GM21447 (cell line): Measurements from ENCODE around the gene VN1R5.
A peak's percentile ranks its signal among the peaks of the same experiment; 100 is the strongest.
"Not testable (repeated sequence)": the region's sequence is repeated elsewhere in the genome, so short reads cannot be mapped to it uniquely, and the experiment has no call there.

ENCODE experiments used
- ATAC-seq: cut with Tn5 transposase; IDR thresholded peaks from one replicate; pipeline ENCODE4 v1.9.1; 2021; ENCODE audit not compliant: unreplicated experiment

VN1R5 gene

DNA sequence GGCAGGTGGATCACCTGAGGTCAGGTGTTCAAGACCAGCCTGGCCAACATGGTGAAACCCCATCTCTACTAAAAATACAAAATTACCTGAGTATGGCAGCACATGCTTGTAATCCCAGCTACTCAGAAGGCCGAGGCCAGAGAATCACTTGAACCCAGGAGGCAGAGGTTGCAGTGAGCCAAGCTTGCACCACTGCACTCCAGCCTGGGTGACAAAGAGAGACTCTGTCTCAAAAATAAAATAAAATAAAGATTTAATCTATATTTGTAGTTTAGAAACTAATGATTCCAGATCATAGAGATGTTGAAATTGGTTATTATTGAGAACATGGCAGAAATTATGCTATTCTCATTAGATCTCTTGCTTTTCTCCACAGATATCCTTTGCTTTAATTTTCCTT is at the start of gene VN1R5:
VN1R5 (plus strand) TSS at position 301 of the 400 bp plus-strand sequence.
- not testable (repeated sequence) for ATAC-seq

DNA sequence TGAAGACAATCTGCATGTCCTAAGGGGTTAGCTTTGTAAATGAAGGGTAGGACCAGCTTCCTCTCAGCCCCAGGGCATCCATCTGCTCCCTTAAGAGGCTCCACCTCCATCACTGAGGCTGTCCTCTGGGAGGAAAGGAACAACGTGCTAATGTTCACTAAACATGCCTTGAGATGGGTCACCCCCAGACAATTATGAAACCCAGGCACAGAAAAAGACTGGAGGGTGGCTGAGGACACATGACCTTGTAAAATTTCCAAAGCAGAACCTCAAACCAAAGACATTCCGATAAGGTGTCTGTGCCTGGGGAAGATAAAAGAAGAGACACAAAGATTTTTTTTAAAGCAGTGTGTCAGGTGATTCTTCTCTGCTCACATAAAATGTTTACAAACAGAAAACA is 46.5 kb upstream of the VN1R5 start:
- no peak for ATAC-seq

GRCh38 chr1:247210062-247210375 is 45.9 kb upstream of the VN1R5 start:
- ATAC-seq: peak; percentile 4

DNA sequence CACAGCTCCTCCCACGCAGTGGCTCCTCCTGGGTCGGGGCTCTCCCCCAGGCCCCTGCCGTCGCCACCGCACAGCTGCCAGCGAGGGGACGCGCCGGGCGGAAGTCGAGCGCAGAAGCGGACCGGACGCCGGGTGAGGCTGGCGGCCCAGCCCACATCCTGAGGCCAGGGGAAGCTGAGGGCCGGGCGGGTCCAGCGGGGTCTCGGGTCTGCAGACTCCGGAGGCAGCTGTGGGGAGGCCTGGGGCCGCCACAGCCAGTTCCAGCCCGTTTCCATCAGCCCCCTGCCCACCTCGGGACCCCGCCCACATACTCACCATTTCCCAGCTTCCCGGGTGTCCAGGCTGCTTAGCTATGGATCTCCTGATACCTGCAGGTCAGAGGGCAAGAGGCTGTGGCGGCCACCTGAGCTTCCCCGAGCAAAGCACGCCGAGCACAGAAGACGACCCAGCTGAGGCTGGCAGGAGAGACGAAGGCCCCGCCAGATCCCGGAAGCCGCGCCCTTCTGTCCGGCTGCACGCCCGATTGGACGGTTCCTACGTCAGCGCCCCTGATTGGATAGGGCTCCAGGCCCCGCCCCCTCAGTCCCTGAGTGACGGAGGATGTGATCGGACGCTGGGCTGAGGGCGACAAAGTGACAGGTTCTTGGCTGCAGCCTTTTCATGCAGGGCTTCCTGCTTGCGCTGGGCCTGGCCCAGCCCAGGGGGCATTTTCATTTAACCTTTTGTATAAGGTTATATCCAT is 45.3 kb upstream of the VN1R5 start:
- peak; percentile 86 for ATAC-seq

GRCh38 chr1:247211339-247211738 is 44.5 kb upstream of the VN1R5 start:
- no peak for ATAC-seq

DNA sequence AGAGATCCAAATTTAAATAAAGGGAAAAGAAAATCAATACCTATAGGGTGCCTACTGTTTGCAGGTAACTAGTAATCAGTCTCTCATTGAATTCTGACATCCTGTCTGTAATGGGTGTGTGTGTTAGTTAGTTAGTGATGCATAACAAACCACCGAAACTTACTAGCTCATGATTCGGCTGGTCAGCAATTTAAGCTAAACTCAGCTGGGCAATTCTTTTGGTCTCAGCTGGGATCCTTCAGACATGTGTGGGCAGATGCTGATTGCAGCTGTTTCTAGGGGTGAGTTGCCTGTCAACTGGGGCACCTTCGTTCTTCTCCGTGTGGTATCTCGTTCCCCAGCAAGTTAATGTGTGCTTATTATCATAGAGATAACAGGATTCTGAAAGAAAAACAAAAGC is 43.9 kb upstream of the VN1R5 start:
- peak; percentile 55 for ATAC-seq

- ATAC-seq: no peak
Observed at GRCh38 chr1:247212627-247213617, 43.0 kb upstream of the VN1R5 start.

DNA sequence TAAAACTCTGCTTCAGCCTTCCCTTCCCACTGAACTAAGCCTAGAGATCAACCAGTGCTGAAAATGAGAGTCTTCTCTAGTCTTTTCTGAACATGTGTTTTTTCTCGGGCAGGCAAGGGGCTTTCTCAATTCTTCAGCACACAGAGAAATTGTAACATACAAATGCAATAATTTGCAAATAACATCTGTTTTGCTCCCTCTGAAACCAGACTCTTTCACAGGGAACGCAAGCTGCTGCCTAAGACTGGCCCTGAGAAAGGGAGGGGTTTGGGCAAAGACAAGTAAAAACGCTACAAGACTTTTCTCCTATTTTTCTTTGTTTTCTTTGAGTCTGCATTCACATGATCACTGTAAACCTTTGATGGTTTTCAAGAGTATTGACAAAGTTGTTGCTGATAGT is 39.6 kb upstream of the VN1R5 start:
- ATAC-seq: no peak

DNA sequence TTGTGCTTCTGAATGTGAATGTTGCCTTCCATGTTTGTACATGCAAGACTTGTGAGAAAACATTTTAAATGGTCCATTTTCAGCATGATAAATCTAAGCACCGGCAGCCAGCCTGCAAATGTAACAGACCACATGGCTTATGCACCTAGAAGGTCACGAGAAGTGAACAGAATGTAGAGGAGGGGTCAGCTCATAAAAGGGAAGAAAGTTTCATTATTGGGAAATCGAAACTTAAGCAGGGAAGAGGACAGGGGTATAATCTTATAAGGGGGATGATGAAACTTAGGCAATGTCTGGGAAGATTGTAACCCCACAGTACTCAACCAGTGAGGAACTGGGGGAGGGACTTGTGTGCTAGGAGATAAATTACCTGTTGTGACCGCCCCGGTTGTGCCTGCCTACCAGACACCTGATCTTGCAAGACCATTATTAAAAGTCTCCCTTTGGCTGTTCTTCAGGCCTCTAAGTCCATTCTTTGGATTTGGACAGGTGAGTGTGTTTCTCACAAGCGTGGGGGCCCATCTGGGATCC is 37.7 kb upstream of the VN1R5 start:
- ATAC-seq: no peak

GRCh38 chr1:247220280-247220679 is 35.6 kb upstream of the VN1R5 start:
- ATAC-seq: not testable (repeated sequence)

DNA sequence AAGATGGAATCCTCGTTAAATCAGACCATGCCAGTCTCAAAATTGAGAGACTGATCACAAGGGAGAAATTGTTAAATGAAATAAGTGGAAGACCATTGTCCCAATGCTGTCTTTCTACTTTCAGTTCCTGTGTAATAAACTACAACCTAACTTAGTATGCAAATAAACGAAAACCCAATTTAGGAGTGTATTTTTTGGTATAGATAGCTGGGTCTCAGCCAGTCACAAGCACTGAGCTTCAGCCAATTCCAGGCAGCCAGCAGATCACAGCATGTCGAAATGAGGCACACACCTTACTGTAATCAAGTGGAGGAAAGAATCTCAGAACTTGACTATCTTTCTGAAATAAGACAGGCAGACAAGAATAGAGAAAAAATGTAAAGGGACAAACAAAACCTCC is 33.0 kb upstream of the VN1R5 start:
- ATAC-seq: no peak

DNA sequence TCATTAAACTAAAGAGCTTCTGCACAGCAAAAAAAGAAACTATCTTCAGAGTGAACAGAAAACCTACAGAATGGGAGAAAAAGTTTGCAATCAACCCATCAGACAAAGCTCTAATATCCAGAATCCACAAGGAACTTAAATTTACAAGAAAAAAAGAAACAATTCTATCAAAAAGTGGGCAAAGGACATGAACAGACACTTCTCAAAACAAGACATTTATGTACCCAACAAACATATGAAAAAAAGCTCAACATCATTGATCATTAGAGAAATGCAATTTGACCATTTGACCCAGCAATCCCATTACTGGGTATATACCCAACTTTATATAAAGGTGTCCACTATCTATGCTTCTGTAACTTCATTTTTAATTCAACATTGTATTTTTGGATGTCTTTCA is 31.1 kb upstream of the VN1R5 start:
- ATAC-seq: no peak

- ATAC-seq: no peak
Observed at GRCh38 chr1:247228133-247228532, 27.7 kb upstream of the VN1R5 start.

GRCh38 chr1:247241691-247242090 is 14.2 kb upstream of the VN1R5 start:
- ATAC-seq: no peak

DNA sequence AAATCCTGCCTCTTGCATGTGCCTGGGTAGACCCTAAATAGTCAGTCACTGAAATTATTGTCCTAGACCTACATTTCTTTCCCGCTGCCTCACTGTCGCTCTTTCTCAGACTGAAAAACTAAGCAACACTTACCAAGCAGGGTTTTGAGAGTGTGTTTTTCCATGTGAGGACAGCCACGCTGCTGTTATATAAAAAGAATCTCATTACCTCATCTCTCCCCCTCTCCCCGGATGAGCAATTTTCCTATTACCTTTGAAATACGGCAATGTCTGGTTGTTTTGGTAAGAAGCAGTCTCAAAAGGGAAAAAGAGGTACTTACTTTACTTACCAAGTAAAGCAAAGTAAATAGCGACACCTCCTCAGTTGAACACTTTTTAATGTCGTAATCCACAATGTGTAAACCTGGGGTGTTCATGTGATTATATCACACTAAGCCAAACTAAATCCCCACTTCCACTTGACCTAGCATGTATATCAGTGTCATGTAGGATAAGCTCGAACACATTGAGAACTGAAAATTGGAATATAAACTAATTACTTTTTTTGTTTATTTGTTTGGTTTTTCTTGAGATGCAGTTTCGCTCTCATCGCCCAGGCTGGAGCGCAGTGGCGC is 12.2 kb upstream of the VN1R5 start:
- no peak for ATAC-seq

DNA sequence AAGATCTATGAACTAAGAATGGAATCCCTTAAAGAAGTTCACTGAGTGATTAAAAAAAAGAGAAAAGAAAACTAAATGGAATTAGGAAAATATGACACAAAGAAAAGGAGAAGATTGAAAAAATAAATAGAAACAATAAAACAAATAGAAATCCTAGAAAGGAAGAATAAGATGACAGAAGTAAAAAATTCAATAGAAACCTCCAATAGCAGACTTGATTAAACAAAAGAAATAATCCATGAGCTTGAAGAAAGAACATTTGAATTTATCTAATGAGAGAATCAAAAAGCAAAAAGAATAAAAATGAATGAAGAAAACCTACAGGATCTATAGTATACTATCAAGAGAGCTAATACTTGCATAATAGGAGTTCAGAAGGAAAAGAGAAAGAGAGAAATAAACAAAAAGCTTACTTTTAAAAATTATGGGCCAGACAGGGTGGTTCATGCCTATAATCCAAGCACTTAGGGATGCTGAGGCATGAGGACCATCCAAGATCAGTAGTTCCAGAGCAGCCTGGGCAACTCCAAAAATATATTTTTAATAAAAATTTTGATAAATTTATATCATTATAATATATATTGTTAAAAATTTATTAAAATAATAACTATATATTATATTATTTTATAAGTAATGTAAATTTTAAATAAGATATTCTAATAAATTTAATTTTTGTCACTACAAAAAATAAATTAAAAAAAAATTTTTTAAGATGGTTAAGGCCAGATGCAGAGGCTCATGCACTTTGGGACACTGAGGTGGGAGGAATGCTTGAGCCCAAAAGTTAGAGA is 9.4 kb upstream of the VN1R5 start:
- no peak for ATAC-seq

- no peak for ATAC-seq
Observed at GRCh38 chr1:247247568-247247967, 8.3 kb upstream of the VN1R5 start.

- ATAC-seq: no peak
Observed at GRCh38 chr1:247266053-247266452, 10.2 kb downstream of the VN1R5 start.

DNA sequence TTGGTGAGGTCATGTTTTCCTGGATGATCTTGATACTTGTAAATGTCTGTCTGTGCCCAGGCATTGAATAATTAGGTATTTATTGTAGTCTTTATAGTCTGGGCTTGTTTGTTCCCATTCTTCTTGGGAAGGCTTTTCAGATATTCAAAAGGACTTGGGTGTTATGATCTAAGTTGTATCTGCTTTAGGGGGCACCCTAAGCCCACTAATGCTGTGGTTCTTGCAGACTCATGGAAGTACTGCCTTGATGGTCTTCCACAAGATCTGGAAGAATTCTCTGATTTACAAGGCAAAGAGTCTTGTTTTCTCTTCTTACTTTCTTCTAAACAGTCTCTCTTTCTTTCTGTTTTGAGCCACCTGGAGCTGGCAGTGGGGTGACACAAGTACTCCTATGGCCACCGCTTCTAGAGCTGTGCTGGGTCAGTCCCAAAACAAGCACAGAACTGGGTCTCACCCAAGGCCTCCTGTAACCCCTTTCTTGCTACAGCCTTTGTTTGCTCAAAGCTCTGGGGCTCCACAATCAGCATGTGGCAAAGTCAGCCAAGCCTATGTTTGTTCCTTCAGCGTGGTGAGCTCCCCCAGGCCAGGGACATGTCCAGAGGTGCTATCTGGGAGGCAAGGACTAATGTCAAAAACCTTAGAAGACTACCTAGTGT is 12.6 kb downstream of the VN1R5 start:
- ATAC-seq: no peak

DNA sequence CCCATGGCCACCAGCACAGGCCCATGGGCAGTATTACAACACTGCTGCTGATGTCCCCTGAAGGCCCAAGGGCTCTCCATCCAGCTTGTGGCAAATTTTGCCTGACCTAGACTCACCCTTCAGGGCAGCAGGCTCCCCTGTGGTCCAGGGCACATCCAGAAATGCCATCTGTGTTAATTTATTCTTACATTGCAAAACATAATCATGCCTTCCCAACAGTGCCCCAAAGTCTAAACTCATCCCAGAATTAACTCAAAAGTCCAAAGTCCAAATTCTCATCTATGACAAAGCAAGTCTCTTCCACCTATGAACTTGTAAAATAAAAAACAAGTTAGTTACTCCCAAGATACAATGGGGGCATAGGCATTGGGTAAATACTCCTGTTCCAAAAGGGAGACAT is 13.3 kb downstream of the VN1R5 start:
- ATAC-seq: no peak
